Keratinocyte (primary cell): Measurements from ENCODE around the gene NUP205. TPM values are rescaled to one million over a fixed set of nuclear protein-coding genes. Genes with fewer than 3 reads are reported as not detected.

Experiments used
- DNase-seq: peaks from one replicate; pipeline ENCODE4 v3.0.0-alpha.2; 2011; ENCODE audit warnings: low read depth, missing footprints, low spot score
- FAIRE-seq: peaks from 2 replicates; lab custom pipeline; 2011; peaks lifted over from hg19 to GRCh38; lab: Jason Lieb, UNC
- H2AFZ ChIP-seq: 2 replicates; pipeline ENCODE4 v1.6.0; 2012; ENCODE audit warnings: low read length, control low read depth, inconsistent platforms; ENCODE audit not compliant: control insufficient read depth
- H3K27ac ChIP-seq: 2 replicates; pipeline ENCODE4 v1.5.1; 2011; ENCODE audit warnings: low read length; ENCODE audit not compliant: control insufficient read depth, insufficient read depth
- H3K27me3 ChIP-seq: 3 replicates; pipeline ENCODE4 v1.6.0; 2011; ENCODE audit warnings: low read length; ENCODE audit not compliant: control insufficient read depth, insufficient read depth; ENCODE audit errors: extremely low read depth
- H3K36me3 ChIP-seq, 2 experiments: 2 replicates in 1 of 2; 3 replicates in 1 of 2; pipeline ENCODE4 v1.5.1; 2011; ENCODE audit warnings: low read length in 2 of 2, mild to moderate bottlenecking in 1 of 2; ENCODE audit not compliant: control insufficient read depth in 2 of 2, insufficient read depth in 2 of 2; ENCODE audit errors: extremely low read depth in 1 of 2
- H3K4me1 ChIP-seq: 3 replicates; pipeline ENCODE4 v1.5.1; 2011; ENCODE audit warnings: low read length; ENCODE audit not compliant: control insufficient read depth, insufficient read depth; ENCODE audit errors: extremely low read depth
- H3K4me2 ChIP-seq: 3 replicates; pipeline ENCODE4 v1.6.0; 2011; ENCODE audit warnings: low read depth, low read length; ENCODE audit not compliant: control insufficient read depth, insufficient read depth; ENCODE audit errors: extremely low read depth
- H3K4me3 ChIP-seq, 3 experiments: fragments of 200-600 bp in 1 of 3; sonication (generic) in 1 of 3; 2 replicates in 2 of 3; 3 replicates in 1 of 3; pipeline ENCODE4 v1.5.1; 2011 to 2016; ENCODE audit warnings: low read length in 3 of 3, mild to moderate bottlenecking in 3 of 3, control low read depth in 2 of 3, inconsistent platforms in 1 of 3, low read depth in 1 of 3, mixed read lengths in 1 of 3, mixed run types in 1 of 3, moderate library complexity in 1 of 3; ENCODE audit not compliant: control insufficient read depth in 2 of 3, insufficient read depth in 2 of 3; ENCODE audit errors: extremely low read depth in 1 of 3
- H3K79me2 ChIP-seq: 2 replicates; pipeline ENCODE4 v1.6.0; 2012; ENCODE audit warnings: low read length; ENCODE audit not compliant: control insufficient read depth, insufficient read depth
- H3K9ac ChIP-seq: 3 replicates; pipeline ENCODE4 v1.6.0; 2011; ENCODE audit warnings: low read length; ENCODE audit not compliant: control insufficient read depth, insufficient read depth; ENCODE audit errors: extremely low read depth
- H3K9me1 ChIP-seq: 3 replicates; pipeline ENCODE4 v1.6.0; 2011; ENCODE audit warnings: low read length; ENCODE audit not compliant: control insufficient read depth, insufficient read depth; ENCODE audit errors: extremely low read depth
- H3K9me3 ChIP-seq: 2 replicates; pipeline ENCODE4 v1.5.1; 2012; ENCODE audit warnings: low read depth, low read length; ENCODE audit not compliant: control insufficient read depth
- H4K20me1 ChIP-seq: 3 replicates; pipeline ENCODE4 v1.6.0; 2011; ENCODE audit warnings: low read length; ENCODE audit not compliant: control insufficient read depth, insufficient read depth; ENCODE audit errors: extremely low read depth
- EZH2 ChIP-seq: IDR thresholded peaks from one replicate; pipeline ENCODE4 v1.6.1; 2012; ENCODE audit warnings: inconsistent platforms, mild to moderate bottlenecking, low read length, moderate library complexity
- dilution Hi-C: fragments of 300-500 bp; cut with MboI; formaldehyde crosslinking; loops from one replicate; pipeline ENCODE4 v1.7.0; 2020; ENCODE audit warnings: low sequenced_read_pairs; ENCODE audit not compliant: extremely low pct_ligation_motif_present
- polyA plus RNA-seq, 5 experiments: library from polyadenylated mRNA; depleted of rRNA in 3 of 5; stranded (reverse) in 3 of 5; stranded (forward) in 1 of 5; unstranded in 1 of 5; fragments of >200 nt; gene quantifications; 1 replicate in 1 of 5; 2 replicates in 3 of 5; 3 replicates in 1 of 5; pipeline versions ENCODE4 v1.2.1 to v1.2.3, GENCODE V29; 2011 to 2012; ENCODE audit warnings: missing spikeins in 2 of 5, low read depth in 1 of 5, low replicate concordance in 1 of 5
- TF ChIP-seq, protein P1 (sequence below), 3 experiments: IDR thresholded peaks in 1 of 3; conservative IDR thresholded peaks in 1 of 3; optimal IDR thresholded peaks in 1 of 3; 2 replicates in 2 of 3; 3 replicates in 1 of 3; pipeline versions ENCODE3 to v1.5.1; 2011; ENCODE audit warnings: low read length in 3 of 3, mild to moderate bottlenecking in 3 of 3, moderate library complexity in 2 of 3, control low read depth in 1 of 3, inconsistent platforms in 1 of 3; ENCODE audit not compliant: insufficient read depth in 2 of 3; ENCODE audit errors: extremely low read depth in 1 of 3

NUP205 gene
- polyA plus RNA-seq, 1 donor (not counting 4 experiments of a cell fraction or from before 2014, with no cell fraction given), result 74.6 TPM

DNA sequence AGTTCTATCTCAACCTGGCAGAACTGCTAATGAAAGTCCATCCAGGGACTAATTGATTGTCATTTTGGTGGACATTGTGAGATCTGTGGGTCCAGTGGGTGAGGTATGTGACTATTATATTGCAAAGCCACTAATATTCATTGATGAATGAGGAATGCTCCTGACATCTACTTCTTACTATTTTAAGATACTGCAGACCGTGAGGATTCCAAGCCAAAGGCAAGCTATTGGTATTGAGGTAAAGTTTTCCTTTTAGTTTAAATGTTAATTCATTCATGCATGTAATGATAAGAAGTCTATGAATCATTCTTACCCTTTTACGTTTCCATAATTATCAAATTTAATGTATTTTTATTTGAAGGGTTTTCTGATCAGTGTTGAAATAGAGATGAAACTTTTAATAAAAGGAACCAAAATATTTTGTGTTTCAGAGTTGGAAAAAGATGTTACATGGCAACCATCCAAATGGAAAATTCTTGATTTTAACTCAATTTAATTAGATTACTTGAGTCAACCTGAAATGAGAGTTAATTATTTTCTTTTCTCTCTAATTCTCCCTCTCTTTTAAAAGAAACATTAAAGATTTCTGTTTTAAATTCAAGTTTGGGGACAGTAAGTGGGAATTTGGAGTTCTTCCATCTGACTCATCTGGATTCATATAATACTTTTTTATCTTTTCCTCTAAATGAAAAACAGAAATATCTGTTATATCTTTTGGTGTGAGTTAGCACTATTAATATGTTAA, 39.6 kb downstream of the NUP205 start:
- peaks cover 10 to 26% of the 10 kb centered on the region in 2 experiments for H3K36me3 ChIP-seq

DNA sequence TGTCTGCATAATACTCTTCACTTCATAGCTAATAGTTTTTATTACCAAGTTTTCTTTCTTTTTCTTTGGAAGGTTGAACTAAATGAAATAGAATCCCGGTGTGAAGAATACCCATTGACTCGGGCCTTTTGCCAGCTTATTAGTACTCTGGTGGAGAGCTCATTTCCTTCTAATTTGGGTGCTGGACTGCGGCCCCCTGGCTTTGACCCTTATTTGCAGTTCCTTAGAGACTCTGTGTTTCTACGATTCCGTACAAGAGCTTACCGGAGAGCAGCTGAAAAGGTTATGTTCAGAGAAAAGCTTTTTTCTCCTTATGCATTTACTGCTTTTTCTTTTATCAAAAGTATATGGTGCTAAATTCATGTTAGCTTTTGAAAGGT, 40.2 kb downstream of the NUP205 start:
- H3K4me1 ChIP-seq, result no peaks in the 10 kb centered on the region
- no peaks in the 10 kb centered on the region for H4K20me1 ChIP-seq
- DNase-seq (no peak), FAIRE-seq (no peak)
- H3K9me3 ChIP-seq, result no peaks in the 10 kb centered on the region
- no peak overlapping the region for H3K4me2 ChIP-seq
- H3K9me1 ChIP-seq, result no peaks in the 10 kb centered on the region
- H2AFZ ChIP-seq, result no peak overlapping the region
- no peaks in the 10 kb centered on the region for H3K27me3 ChIP-seq
- no peak for TF ChIP-seq EZH2
- TF ChIP-seq, protein P1, sequence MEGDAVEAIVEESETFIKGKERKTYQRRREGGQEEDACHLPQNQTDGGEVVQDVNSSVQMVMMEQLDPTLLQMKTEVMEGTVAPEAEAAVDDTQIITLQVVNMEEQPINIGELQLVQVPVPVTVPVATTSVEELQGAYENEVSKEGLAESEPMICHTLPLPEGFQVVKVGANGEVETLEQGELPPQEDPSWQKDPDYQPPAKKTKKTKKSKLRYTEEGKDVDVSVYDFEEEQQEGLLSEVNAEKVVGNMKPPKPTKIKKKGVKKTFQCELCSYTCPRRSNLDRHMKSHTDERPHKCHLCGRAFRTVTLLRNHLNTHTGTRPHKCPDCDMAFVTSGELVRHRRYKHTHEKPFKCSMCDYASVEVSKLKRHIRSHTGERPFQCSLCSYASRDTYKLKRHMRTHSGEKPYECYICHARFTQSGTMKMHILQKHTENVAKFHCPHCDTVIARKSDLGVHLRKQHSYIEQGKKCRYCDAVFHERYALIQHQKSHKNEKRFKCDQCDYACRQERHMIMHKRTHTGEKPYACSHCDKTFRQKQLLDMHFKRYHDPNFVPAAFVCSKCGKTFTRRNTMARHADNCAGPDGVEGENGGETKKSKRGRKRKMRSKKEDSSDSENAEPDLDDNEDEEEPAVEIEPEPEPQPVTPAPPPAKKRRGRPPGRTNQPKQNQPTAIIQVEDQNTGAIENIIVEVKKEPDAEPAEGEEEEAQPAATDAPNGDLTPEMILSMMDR (optimal IDR thresholded peaks at IDR 0.05 in 1 of 3, IDR thresholded peaks at IDR 0.05 in 1 of 3, conservative IDR thresholded peaks at IDR 0.05 in 1 of 3; ENCODE audit: extremely low read depth in 1 of 3, insufficient read depth in 2 of 3, low read length in 3 of 3), result no peak
- H3K4me3 ChIP-seq, result no peak overlapping the region
- H3K79me2 ChIP-seq, result no peaks in the 10 kb centered on the region
- no peak overlapping the region for H3K27ac ChIP-seq
- H3K36me3 ChIP-seq, result peaks cover 7 to 25% of the 10 kb centered on the region in 2 experiments
- H3K9ac ChIP-seq, result no peak overlapping the region
- dilution Hi-C loops, result no loop called here

More for the DNA sequence above, 39.6 kb downstream of the NUP205 start:
- no peak for FAIRE-seq
- DNase-seq, result no peak
- H3K27me3 ChIP-seq, result no peaks in the 10 kb centered on the region
- no peak overlapping the region for H3K4me3 ChIP-seq
- no peak overlapping the region for H3K4me2 ChIP-seq
- H3K9me3 ChIP-seq, result no peaks in the 10 kb centered on the region
- H3K9me1 ChIP-seq, result no peaks in the 10 kb centered on the region
- H3K4me1 ChIP-seq, result no peaks in the 10 kb centered on the region
- H4K20me1 ChIP-seq, result no peaks in the 10 kb centered on the region
- dilution Hi-C loops, result no loop called here
- no peak overlapping the region for H3K27ac ChIP-seq
- H3K9ac ChIP-seq, result no peak overlapping the region
- TF ChIP-seq, protein P1 (optimal IDR thresholded peaks at IDR 0.05 in 1 of 3, IDR thresholded peaks at IDR 0.05 in 1 of 3, conservative IDR thresholded peaks at IDR 0.05 in 1 of 3; ENCODE audit: extremely low read depth in 1 of 3, insufficient read depth in 2 of 3, low read length in 3 of 3), result no peak
- no peak for TF ChIP-seq EZH2
- H3K79me2 ChIP-seq, result no peaks in the 10 kb centered on the region
- H2AFZ ChIP-seq, result no peak overlapping the region
